ENCODE data around the gene ZNF804B.

Gene ZNF804B

DNA sequence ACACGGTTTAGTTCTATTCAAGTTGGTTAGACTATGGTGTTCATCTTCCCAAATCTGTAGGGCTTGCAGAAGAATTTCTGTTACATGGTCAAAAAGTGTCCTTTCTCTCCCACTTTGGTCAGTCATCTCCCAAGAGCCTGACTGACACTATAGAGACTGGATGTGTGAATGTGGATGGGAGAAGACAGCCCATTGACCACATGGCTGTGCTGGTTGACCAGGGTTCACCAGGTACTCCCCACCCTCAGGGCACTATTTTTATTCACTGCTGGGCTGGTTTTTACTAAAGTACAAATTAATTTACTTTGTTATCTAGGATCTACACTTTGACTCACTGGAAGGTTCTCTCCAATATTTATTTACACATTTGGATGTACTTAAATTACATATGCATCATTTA is 2.3 kb downstream of the ZNF804B start:
- Histone ChIP-seq H3K36me3 (ENCODE audit: control insufficient read depth in 1 of 2, insufficient read depth in 2 of 2, low read length in 2 of 2) (no peaks in the 10 kb centered on the region), H3K9me3 (ENCODE audit: insufficient read depth, low read depth, low read length) (no peaks in the 10 kb centered on the region), H3K4me2 (ENCODE audit: low read length) (no peak overlapping the region), H2AFZ (ENCODE audit: insufficient read depth, low read length, poor library complexity) (no peak overlapping the region), H3K4me3 (ENCODE audit: low read depth, low read length) (no peak overlapping the region), H3K4ac (ENCODE audit: low read depth, low read length) (no peak overlapping the region), H2BK120ac (ENCODE audit: insufficient read depth, low read length, poor library complexity) (no peak overlapping the region), H3K4me1 (ENCODE audit: control insufficient read depth in 1 of 2, insufficient read depth in 2 of 2, low read length in 2 of 2) (peaks cover 4 to 6% of the 10 kb centered on the region in 2 experiments), H4K91ac (ENCODE audit: low read depth, low read length) (no peak overlapping the region), H3K27ac (ENCODE audit: low read depth, low read length) (no peak overlapping the region), H3K23ac (ENCODE audit: low read length) (no peak overlapping the region), H3K79me1 (ENCODE audit: low read length) (no peaks in the 10 kb centered on the region), H3K18ac (ENCODE audit: low read length) (no peak overlapping the region), H3K14ac (ENCODE audit: low read length) (no peak overlapping the region), H2BK12ac (ENCODE audit: low read length) (no peak overlapping the region), H2BK5ac (ENCODE audit: low read depth, low read length, poor library complexity) (no peak overlapping the region), H3K79me2 (ENCODE audit: control insufficient read depth, insufficient read depth, low read length, poor library complexity) (no peaks in the 10 kb centered on the region), H3K27me3 (ENCODE audit: insufficient read depth, low read length) (peaks cover 28% of the 10 kb centered on the region), H2AK5ac (ENCODE audit: low read length) (no peak overlapping the region), H4K12ac (ENCODE audit: low read depth, low read length) (no peak overlapping the region), H3K9ac (ENCODE audit: low read length) (no peak overlapping the region), H4K8ac (ENCODE audit: low read depth, low read length) (no peak overlapping the region)
- no peak for DNase-seq
- WGBS (ENCODE audit: extremely low coverage, insufficient coverage, insufficient read length), result no CpG with 5 or more reads among the region's 1 CpG

GRCh38 chr7:88771417-88771816 is 11.9 kb downstream of the ZNF804B start:
- Histone ChIP-seq H2AFZ (ENCODE audit: insufficient read depth, low read length, poor library complexity) (no peak overlapping the region), H2AK5ac (ENCODE audit: low read length) (no peak overlapping the region), H3K14ac (ENCODE audit: low read length) (no peak overlapping the region), H4K91ac (ENCODE audit: low read depth, low read length) (no peak overlapping the region), H3K9ac (ENCODE audit: low read length) (no peak overlapping the region), H3K36me3 (ENCODE audit: control insufficient read depth in 1 of 2, insufficient read depth in 2 of 2, low read length in 2 of 2) (no peaks in the 10 kb centered on the region), H3K18ac (ENCODE audit: low read length) (no peak overlapping the region), H3K79me1 (ENCODE audit: low read length) (no peaks in the 10 kb centered on the region), H3K9me3 (ENCODE audit: insufficient read depth, low read depth, low read length) (no peaks in the 10 kb centered on the region), H3K27me3 (ENCODE audit: insufficient read depth, low read length) (no peaks in the 10 kb centered on the region), H4K8ac (ENCODE audit: low read depth, low read length) (no peak overlapping the region), H3K23ac (ENCODE audit: low read length) (no peak overlapping the region), H3K4ac (ENCODE audit: low read depth, low read length) (no peak overlapping the region), H3K4me1 (ENCODE audit: control insufficient read depth in 1 of 2, insufficient read depth in 2 of 2, low read length in 2 of 2) (no peaks in the 10 kb centered on the region), H2BK5ac (ENCODE audit: low read depth, low read length, poor library complexity) (no peak overlapping the region), H3K4me3 (ENCODE audit: low read depth, low read length) (no peak overlapping the region), H3K4me2 (ENCODE audit: low read length) (no peak overlapping the region), H4K12ac (ENCODE audit: low read depth, low read length) (no peak overlapping the region), H3K27ac (ENCODE audit: low read depth, low read length) (no peak overlapping the region), H2BK12ac (ENCODE audit: low read length) (no peak overlapping the region), H3K79me2 (ENCODE audit: control insufficient read depth, insufficient read depth, low read length, poor library complexity) (no peaks in the 10 kb centered on the region), H2BK120ac (ENCODE audit: insufficient read depth, low read length, poor library complexity) (no peak overlapping the region)
- WGBS (ENCODE audit: extremely low coverage, insufficient coverage, insufficient read length), result no CpG with 5 or more reads among the region's 1 CpG
- DNase-seq, result no peak

DNA sequence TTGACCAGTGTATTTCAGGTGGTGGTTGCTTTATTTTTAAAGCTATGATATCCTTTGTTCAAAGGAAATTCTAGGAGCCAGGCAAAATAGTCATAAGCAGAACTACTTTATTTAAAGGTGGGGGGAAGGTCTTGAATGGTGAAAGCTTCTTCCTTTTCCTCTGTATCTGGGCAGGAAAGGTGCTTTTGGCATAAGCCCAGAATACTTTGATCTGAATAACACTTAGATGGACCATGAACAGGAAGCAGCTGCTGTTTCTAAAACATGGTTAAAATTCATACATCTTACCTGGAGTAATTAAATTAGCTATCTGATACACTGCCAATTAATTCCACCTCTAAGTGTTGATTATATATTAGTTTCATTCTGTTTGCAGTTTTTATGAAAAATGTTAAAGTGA is 13.3 kb downstream of the ZNF804B start:
- Histone ChIP-seq H3K36me3 (ENCODE audit: control insufficient read depth in 1 of 2, insufficient read depth in 2 of 2, low read length in 2 of 2) (no peaks in the 10 kb centered on the region), H3K18ac (ENCODE audit: low read length) (no peak overlapping the region), H2BK5ac (ENCODE audit: low read depth, low read length, poor library complexity) (no peak overlapping the region), H3K27me3 (ENCODE audit: insufficient read depth, low read length) (no peaks in the 10 kb centered on the region), H3K4me1 (ENCODE audit: control insufficient read depth in 1 of 2, insufficient read depth in 2 of 2, low read length in 2 of 2) (no peaks in the 10 kb centered on the region), H2BK12ac (ENCODE audit: low read length) (no peak overlapping the region), H3K4me3 (ENCODE audit: low read depth, low read length) (no peak overlapping the region), H4K8ac (ENCODE audit: low read depth, low read length) (no peak overlapping the region), H4K12ac (ENCODE audit: low read depth, low read length) (no peak overlapping the region), H3K79me2 (ENCODE audit: control insufficient read depth, insufficient read depth, low read length, poor library complexity) (no peaks in the 10 kb centered on the region), H3K9ac (ENCODE audit: low read length) (no peak overlapping the region), H3K27ac (ENCODE audit: low read depth, low read length) (no peak overlapping the region), H3K9me3 (ENCODE audit: insufficient read depth, low read depth, low read length) (no peaks in the 10 kb centered on the region), H4K91ac (ENCODE audit: low read depth, low read length) (no peak overlapping the region), H2BK120ac (ENCODE audit: insufficient read depth, low read length, poor library complexity) (no peak overlapping the region), H2AK5ac (ENCODE audit: low read length) (no peak overlapping the region), H2AFZ (ENCODE audit: insufficient read depth, low read length, poor library complexity) (no peak overlapping the region), H3K23ac (ENCODE audit: low read length) (no peak overlapping the region), H3K4me2 (ENCODE audit: low read length) (no peak overlapping the region), H3K14ac (ENCODE audit: low read length) (no peak overlapping the region), H3K4ac (ENCODE audit: low read depth, low read length) (no peak overlapping the region), H3K79me1 (ENCODE audit: low read length) (no peaks in the 10 kb centered on the region)
- no peak for DNase-seq

DNA sequence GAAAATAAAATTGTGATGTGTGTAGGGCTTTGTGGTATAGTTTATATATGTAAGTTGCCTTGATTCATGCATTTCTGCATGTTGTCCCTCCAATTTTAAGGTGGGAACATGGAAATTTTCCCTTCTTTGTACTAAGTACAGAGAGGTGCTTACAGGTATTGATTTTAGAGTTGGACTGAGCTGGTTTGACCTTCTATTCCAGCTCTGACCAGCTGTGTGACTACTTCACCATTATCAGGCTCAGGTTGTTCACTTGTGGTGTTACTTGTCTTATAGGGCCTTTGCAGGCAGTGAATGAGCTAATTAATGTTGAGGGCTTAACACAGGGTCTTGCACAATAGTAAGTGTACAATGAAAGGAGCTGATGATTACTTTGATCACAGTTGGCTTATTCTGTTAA is 16.3 kb downstream of the ZNF804B start:
- Histone ChIP-seq H3K4ac (ENCODE audit: low read depth, low read length) (no peak overlapping the region), H3K23ac (ENCODE audit: low read length) (no peak overlapping the region), H2AK5ac (ENCODE audit: low read length) (no peak overlapping the region), H3K79me2 (ENCODE audit: control insufficient read depth, insufficient read depth, low read length, poor library complexity) (no peaks in the 10 kb centered on the region), H3K27ac (ENCODE audit: low read depth, low read length) (no peak overlapping the region), H3K27me3 (ENCODE audit: insufficient read depth, low read length) (no peaks in the 10 kb centered on the region), H4K91ac (ENCODE audit: low read depth, low read length) (no peak overlapping the region), H4K8ac (ENCODE audit: low read depth, low read length) (no peak overlapping the region), H3K79me1 (ENCODE audit: low read length) (no peaks in the 10 kb centered on the region), H3K36me3 (ENCODE audit: control insufficient read depth in 1 of 2, insufficient read depth in 2 of 2, low read length in 2 of 2) (no peaks in the 10 kb centered on the region), H4K12ac (ENCODE audit: low read depth, low read length) (no peak overlapping the region), H2BK12ac (ENCODE audit: low read length) (no peak overlapping the region), H3K4me3 (ENCODE audit: low read depth, low read length) (no peak overlapping the region), H3K9me3 (ENCODE audit: insufficient read depth, low read depth, low read length) (no peaks in the 10 kb centered on the region), H2AFZ (ENCODE audit: insufficient read depth, low read length, poor library complexity) (no peak overlapping the region), H3K14ac (ENCODE audit: low read length) (no peak overlapping the region), H3K9ac (ENCODE audit: low read length) (no peak overlapping the region), H2BK120ac (ENCODE audit: insufficient read depth, low read length, poor library complexity) (no peak overlapping the region), H3K18ac (ENCODE audit: low read length) (no peak overlapping the region), H2BK5ac (ENCODE audit: low read depth, low read length, poor library complexity) (no peak overlapping the region), H3K4me1 (ENCODE audit: control insufficient read depth in 1 of 2, insufficient read depth in 2 of 2, low read length in 2 of 2) (no peaks in the 10 kb centered on the region), H3K4me2 (ENCODE audit: low read length) (no peak overlapping the region)
- no peak for DNase-seq

DNA sequence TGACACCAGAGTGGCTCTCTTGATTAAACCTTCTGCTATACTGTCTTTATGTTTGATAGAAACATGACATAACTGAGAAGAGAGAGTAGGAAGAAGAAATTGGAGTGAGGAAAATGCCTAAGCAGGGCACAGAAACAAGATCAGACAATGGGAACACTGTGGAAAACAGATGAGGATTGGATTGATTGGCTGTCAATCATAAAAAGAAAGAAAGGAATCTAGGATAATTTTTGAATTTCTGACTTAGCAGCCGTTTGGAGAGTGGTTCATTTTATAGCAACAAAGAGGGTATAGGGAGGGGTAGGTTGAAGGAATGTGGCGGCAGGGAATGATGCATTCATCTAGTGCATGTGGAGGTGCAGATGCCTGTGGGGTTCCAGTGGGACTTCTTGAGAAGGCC is 28.3 kb downstream of the ZNF804B start:
- no peaks in the 10 kb centered on the region for H3K4me1 ChIP-seq (ENCODE audit: control insufficient read depth in 1 of 2, insufficient read depth in 2 of 2, low read length in 2 of 2)
- no peaks in the 10 kb centered on the region for H3K36me3 ChIP-seq (ENCODE audit: control insufficient read depth in 1 of 2, insufficient read depth in 2 of 2, low read length in 2 of 2)
- no peak overlapping the region for H4K91ac ChIP-seq (ENCODE audit: low read depth, low read length)
- no peak overlapping the region for H3K9ac ChIP-seq (ENCODE audit: low read length)
- H4K12ac ChIP-seq (ENCODE audit: low read depth, low read length), result no peak overlapping the region
- no peak overlapping the region for H2AFZ ChIP-seq (ENCODE audit: insufficient read depth, low read length, poor library complexity)
- no peak overlapping the region for H2BK12ac ChIP-seq (ENCODE audit: low read length)
- no peak overlapping the region for H3K27ac ChIP-seq (ENCODE audit: low read depth, low read length)
- H3K4me2 ChIP-seq (ENCODE audit: low read length), result no peak overlapping the region
- no peak overlapping the region for H3K23ac ChIP-seq (ENCODE audit: low read length)
- no peak overlapping the region for H3K18ac ChIP-seq (ENCODE audit: low read length)
- no peak for DNase-seq
- no peaks in the 10 kb centered on the region for H3K9me3 ChIP-seq (ENCODE audit: insufficient read depth, low read depth, low read length)
- H3K4me3 ChIP-seq (ENCODE audit: low read depth, low read length), result no peak overlapping the region
- H3K14ac ChIP-seq (ENCODE audit: low read length), result no peak overlapping the region
- no peaks in the 10 kb centered on the region for H3K79me2 ChIP-seq (ENCODE audit: control insufficient read depth, insufficient read depth, low read length, poor library complexity)
- no peak overlapping the region for H4K8ac ChIP-seq (ENCODE audit: low read depth, low read length)
- no peaks in the 10 kb centered on the region for H3K79me1 ChIP-seq (ENCODE audit: low read length)
- H2BK120ac ChIP-seq (ENCODE audit: insufficient read depth, low read length, poor library complexity), result no peak overlapping the region
- no peak overlapping the region for H2BK5ac ChIP-seq (ENCODE audit: low read depth, low read length, poor library complexity)
- H2AK5ac ChIP-seq (ENCODE audit: low read length), result no peak overlapping the region
- H3K27me3 ChIP-seq (ENCODE audit: insufficient read depth, low read length), result no peaks in the 10 kb centered on the region
- no peak overlapping the region for H3K4ac ChIP-seq (ENCODE audit: low read depth, low read length)
- WGBS (ENCODE audit: extremely low coverage, insufficient coverage, insufficient read length), result no CpG with 5 or more reads among the region's 2 CpGs
